Measurements from ENCODE around the gene MUSTN1. TPM values are rescaled to one million over a fixed set of nuclear protein-coding genes. Genes with fewer than 3 reads are reported as not detected.

MUSTN1 gene
- total and polyA plus RNA-seq, 2 of the 13 experiments (the other 11 are each of a cell fraction or from before 2014, with no cell fraction given): 0.84 to 1.4 TPM

DNA sequence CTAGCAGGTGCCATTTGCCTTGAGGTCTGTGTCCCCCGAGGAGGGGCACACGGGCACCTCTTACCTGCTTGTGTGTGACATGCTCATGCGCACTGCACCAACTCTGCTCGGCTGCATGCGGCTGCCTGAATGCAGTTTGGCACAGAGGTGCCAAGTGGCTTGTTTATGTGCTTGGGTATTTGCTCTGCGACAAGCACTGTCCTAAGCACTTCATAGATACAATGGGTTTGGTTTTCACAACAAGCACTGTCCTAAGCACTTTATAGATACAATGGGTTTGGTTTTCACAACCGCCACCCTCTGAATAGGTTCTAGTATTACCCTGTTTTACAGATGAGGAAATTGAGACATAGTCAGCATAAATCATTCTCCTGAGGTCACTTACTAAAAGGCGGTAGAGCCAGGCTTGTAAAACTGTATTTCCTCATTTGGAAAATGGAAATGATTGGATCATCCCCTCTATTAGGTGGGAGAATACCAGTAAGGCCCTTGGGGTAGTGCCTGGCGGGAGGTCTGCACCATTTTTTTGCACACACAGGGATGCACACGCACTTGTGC is 4.8 kb downstream of the MUSTN1 start (continued):
- TF ChIP-seq, protein P1, sequence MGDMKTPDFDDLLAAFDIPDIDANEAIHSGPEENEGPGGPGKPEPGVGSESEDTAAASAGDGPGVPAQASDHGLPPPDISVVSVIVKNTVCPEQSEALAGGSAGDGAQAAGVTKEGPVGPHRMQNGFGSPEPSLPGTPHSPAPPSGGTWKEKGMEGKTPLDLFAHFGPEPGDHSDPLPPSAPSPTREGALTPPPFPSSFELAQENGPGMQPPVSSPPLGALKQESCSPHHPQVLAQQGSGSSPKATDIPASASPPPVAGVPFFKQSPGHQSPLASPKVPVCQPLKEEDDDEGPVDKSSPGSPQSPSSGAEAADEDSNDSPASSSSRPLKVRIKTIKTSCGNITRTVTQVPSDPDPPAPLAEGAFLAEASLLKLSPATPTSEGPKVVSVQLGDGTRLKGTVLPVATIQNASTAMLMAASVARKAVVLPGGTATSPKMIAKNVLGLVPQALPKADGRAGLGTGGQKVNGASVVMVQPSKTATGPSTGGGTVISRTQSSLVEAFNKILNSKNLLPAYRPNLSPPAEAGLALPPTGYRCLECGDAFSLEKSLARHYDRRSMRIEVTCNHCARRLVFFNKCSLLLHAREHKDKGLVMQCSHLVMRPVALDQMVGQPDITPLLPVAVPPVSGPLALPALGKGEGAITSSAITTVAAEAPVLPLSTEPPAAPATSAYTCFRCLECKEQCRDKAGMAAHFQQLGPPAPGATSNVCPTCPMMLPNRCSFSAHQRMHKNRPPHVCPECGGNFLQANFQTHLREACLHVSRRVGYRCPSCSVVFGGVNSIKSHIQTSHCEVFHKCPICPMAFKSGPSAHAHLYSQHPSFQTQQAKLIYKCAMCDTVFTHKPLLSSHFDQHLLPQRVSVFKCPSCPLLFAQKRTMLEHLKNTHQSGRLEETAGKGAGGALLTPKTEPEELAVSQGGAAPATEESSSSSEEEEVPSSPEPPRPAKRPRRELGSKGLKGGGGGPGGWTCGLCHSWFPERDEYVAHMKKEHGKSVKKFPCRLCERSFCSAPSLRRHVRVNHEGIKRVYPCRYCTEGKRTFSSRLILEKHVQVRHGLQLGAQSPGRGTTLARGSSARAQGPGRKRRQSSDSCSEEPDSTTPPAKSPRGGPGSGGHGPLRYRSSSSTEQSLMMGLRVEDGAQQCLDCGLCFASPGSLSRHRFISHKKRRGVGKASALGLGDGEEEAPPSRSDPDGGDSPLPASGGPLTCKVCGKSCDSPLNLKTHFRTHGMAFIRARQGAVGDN (CRISPR knock-in tag; IDR thresholded peaks at IDR 0.05): peak; percentile 45; the same call in 1 of the 2 replicates
- TF ChIP-seq HOXA5 (CRISPR knock-in tag; IDR thresholded peaks at IDR 0.05) (no peak), ZNF724P (CRISPR knock-in tag; IDR thresholded peaks at IDR 0.05; ENCODE audit: borderline replicate concordance) (no peak), MAFK (conservative IDR thresholded peaks at IDR 0.05 in 1 of 2, IDR thresholded peaks at IDR 0.05 in 1 of 2; ENCODE audit: low read length in 2 of 2) (peak; percentile 76 to 78), ZNF562 (CRISPR knock-in tag; IDR thresholded peaks at IDR 0.05; ENCODE audit: borderline replicate concordance) (no peak), SYNCRIP (IDR thresholded peaks at IDR 0.05; ENCODE audit: insufficient read depth, low read depth, low read length) (no peak)

DNA sequence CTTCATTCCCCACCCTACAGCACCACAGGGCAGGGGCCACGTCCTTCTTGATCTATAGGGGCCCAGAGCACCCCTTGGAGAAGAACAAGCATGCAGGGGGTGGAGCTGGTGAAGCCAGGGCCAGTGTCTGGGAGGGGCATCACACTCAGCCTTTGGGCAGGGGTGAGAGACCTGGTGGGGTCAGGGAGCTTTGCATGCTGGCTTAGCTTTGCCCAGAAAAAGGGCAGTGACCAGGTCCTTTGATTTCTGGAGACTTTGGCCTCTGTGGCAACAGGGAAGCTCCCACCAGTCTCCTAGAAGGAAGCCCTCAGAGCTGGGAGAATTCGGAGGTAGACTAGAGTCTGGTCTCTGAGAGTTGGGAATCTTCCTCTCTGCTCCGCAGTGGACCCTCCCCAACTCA is 5.3 kb downstream of the MUSTN1 start:
- no peaks in the 10 kb centered on the region for H3K79me2 ChIP-seq (ENCODE audit: insufficient read depth, low read length)
- no peak for ATAC-seq
- in situ Hi-C loops (cut with HindIII; ENCODE audit: extremely low pct_ligation_motif_present, low pct_unique_long_range_greater_than_20kb): no loop called here
- no peaks in the 10 kb centered on the region for H3K27me3 ChIP-seq (ENCODE audit: control insufficient read depth in 1 of 2, insufficient read depth in 2 of 2, low read length in 2 of 2)
- no CpG with 5 or more reads among the region's 3 CpGs for WGBS (ENCODE audit: low lambda C conversion rate)
- H3K27ac ChIP-seq (ENCODE audit: extremely low read length, insufficient read depth, low read length): no peak overlapping the region
- FAIRE-seq: no peak
- H3K9ac ChIP-seq (ENCODE audit: insufficient read depth, low read depth, low read length): no peak overlapping the region
- H4K20me1 ChIP-seq (ENCODE audit: insufficient read depth, low read length): no peaks in the 10 kb centered on the region
- peaks cover 72% of the 10 kb centered on the region for H3K4me1 ChIP-seq (ENCODE audit: insufficient read depth, low read length)
- ChIA-PET CTCF (ENCODE audit: low intra/inter-chr PET ratio, low total read pairs) (no interaction called here), POLR2A (interaction anchor here (0.6 to 1.6 kb wide), 4 partner anchors 9 to 59 kb away, joined by 3 to 4 read pairs (median 4); partner anchors contain the start of gene NEK4)
- BruUV-seq (replicated peaks): no TSS peak
- H3K36me3 ChIP-seq (replicated peaks in 1 of 2; ENCODE audit: control insufficient read depth in 1 of 2, insufficient read depth in 2 of 2, low read length in 2 of 2): no peaks in the 10 kb centered on the region
- peak overlapping the region in 2 of 3 experiments; percentile 25 to 60; a peak in 4 of 6 replicates for H3K4me3 ChIP-seq (replicated peaks in 1 of 3; ENCODE audit: insufficient read depth in 1 of 3, low read depth in 2 of 3, low read length in 3 of 3)
- intact Hi-C loops (cut with micrococcal nuclease; ENCODE audit: unreplicated experiment): loop anchor here (2.0 to 10.0 kb wide), 2 partner anchors 15 to 55 kb away; partner anchors contain the start of genes ITIH1 and NEK4
- DNase-seq (ENCODE audit: low spot score): no peak
- H2AFZ ChIP-seq (ENCODE audit: low read length): no peak overlapping the region
- peak overlapping the region; percentile 86 for H3K4me2 ChIP-seq (ENCODE audit: low read depth, low read length)
- no peaks in the 10 kb centered on the region for H3K9me3 ChIP-seq (ENCODE audit: low read length)
- TF ChIP-seq ZNF569 (CRISPR knock-in tag; IDR thresholded peaks at IDR 0.05; ENCODE audit: borderline replicate concordance) (no peak), FOXC1 (CRISPR knock-in tag; IDR thresholded peaks at IDR 0.05; ENCODE audit: borderline replicate concordance) (no peak), NR2F6 (IDR thresholded peaks at IDR 0.05) (0 out of 2 replicates have a peak, but pooled peaks have one; percentile 10), NR2F6 (CRISPR knock-in tag; IDR thresholded peaks at IDR 0.05) (no peak), SMARCE1 (IDR thresholded peaks at IDR 0.05; ENCODE audit: borderline replicate concordance) (no peak), ZNF224 (CRISPR knock-in tag; IDR thresholded peaks at IDR 0.05) (no peak)
- TF ChIP-seq, protein P2, sequence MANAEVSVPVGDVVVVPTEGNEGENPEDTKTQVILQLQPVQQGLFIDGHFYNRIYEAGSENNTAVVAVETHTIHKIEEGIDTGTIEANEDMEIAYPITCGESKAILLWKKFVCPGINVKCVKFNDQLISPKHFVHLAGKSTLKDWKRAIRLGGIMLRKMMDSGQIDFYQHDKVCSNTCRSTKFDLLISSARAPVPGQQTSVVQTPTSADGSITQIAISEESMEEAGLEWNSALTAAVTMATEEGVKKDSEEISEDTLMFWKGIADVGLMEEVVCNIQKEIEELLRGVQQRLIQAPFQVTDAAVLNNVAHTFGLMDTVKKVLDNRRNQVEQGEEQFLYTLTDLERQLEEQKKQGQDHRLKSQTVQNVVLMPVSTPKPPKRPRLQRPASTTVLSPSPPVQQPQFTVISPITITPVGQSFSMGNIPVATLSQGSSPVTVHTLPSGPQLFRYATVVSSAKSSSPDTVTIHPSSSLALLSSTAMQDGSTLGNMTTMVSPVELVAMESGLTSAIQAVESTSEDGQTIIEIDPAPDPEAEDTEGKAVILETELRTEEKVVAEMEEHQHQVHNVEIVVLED (CRISPR knock-in tag; IDR thresholded peaks at IDR 0.05; ENCODE audit: borderline replicate concordance): no peak
- TF ChIP-seq, protein P3, sequence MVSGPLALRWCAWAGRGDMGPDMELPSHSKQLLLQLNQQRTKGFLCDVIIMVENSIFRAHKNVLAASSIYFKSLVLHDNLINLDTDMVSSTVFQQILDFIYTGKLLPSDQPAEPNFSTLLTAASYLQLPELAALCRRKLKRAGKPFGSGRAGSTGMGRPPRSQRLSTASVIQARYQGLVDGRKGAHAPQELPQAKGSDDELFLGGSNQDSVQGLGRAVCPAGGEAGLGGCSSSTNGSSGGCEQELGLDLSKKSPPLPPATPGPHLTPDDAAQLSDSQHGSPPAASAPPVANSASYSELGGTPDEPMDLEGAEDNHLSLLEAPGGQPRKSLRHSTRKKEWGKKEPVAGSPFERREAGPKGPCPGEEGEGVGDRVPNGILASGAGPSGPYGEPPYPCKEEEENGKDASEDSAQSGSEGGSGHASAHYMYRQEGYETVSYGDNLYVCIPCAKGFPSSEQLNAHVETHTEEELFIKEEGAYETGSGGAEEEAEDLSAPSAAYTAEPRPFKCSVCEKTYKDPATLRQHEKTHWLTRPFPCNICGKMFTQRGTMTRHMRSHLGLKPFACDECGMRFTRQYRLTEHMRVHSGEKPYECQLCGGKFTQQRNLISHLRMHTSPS (CRISPR knock-in tag; IDR thresholded peaks at IDR 0.05; ENCODE audit: low read depth): peak; percentile 27
